B cell (primary cell): Measurements from ENCODE around the gene MPHOSPH6. TPM values are rescaled to one million over a fixed set of nuclear protein-coding genes. Genes with fewer than 3 reads are reported as not detected.

Experiments
- ATAC-seq: fragments of 200-7000 bp; cut with Tn5 transposase; one replicate; pipeline ENCODE4 v1.10.0; 2021; ENCODE audit warnings: low read depth, mild to moderate bottlenecking, moderate number of reproducible peaks, moderate library complexity
- CTCF ChIA-PET: fragments of 350-600 bp; sonication (Branson Sonifier 250); formaldehyde crosslinking; loops from one replicate; lab custom pipeline; 2021; ENCODE audit warnings: antibody characterized with exemption, inconsistent platforms; lab: Charles Lee
- POLR2A ChIA-PET: fragments of 350-600 bp; sonication (Branson Sonifier 250); formaldehyde crosslinking; loops from one replicate; lab custom pipeline; 2021; ENCODE audit warnings: antibody characterized with exemption; lab: Charles Lee
- DNase-seq: peaks from one replicate; pipeline ENCODE4 v3.0.0; 2013
- H2AFZ ChIP-seq: 2 replicates; pipeline ENCODE4 v1.6.1; 2012; ENCODE audit warnings: mild to moderate bottlenecking, low read depth, low read length; ENCODE audit not compliant: insufficient read depth, poor library complexity, severe bottlenecking
- H3K27ac ChIP-seq, 2 donors: 1 replicate in 1 of 2; 2 replicates in 1 of 2; pipeline ENCODE4 v1.5.1; 2012 to 2013; ENCODE audit warnings: low read length in 2 of 2, mild to moderate bottlenecking in 2 of 2, moderate library complexity in 1 of 2
- H3K27me3 ChIP-seq, 4 experiments: fragments of 200-600 bp in 1 of 4; sonication (generic) in 1 of 4; replicated peaks in 1 of 4; 1 replicate in 2 of 4; 2 replicates in 2 of 4; pipeline versions ENCODE4 v1.6.1 to v1.7.0; 2013 to 2016; ENCODE audit warnings: low read length in 3 of 4, mild to moderate bottlenecking in 2 of 4, mixed read lengths in 1 of 4, moderate library complexity in 1 of 4; ENCODE audit not compliant: insufficient read depth in 4 of 4, control insufficient read depth in 3 of 4; ENCODE audit errors: control extremely low read depth in 1 of 4
- H3K36me3 ChIP-seq, 2 experiments: replicated peaks in 1 of 2; 1 replicate in 1 of 2; 2 replicates in 1 of 2; pipeline versions ENCODE4 v1.6.1 to v1.7.1; 2013; ENCODE audit warnings: low read length in 1 of 2; ENCODE audit not compliant: insufficient read depth in 2 of 2, control insufficient read depth in 1 of 2; ENCODE audit errors: control extremely low read depth in 1 of 2, extremely low read depth in 1 of 2
- H3K4me1 ChIP-seq, 2 donors: fragments of 200-600 bp in 1 of 2; sonication (generic) in 1 of 2; 1 replicate in 1 of 2; 2 replicates in 1 of 2; pipeline versions ENCODE4 v1.5.1 to v1.6.1; 2013 to 2017; ENCODE audit warnings: low read length in 2 of 2; ENCODE audit not compliant: control insufficient read depth in 2 of 2, insufficient read depth in 2 of 2
- H3K4me2 ChIP-seq: replicated peaks from 2 replicates; pipeline ENCODE3; 2012; ENCODE audit warnings: mild to moderate bottlenecking, low read depth, low read length; ENCODE audit not compliant: poor library complexity, severe bottlenecking
- H3K4me3 ChIP-seq, 5 experiments: fragments of 200-600 bp in 1 of 5; sonication (generic) in 1 of 5; 1 replicate in 3 of 5; 2 replicates in 2 of 5; pipeline versions ENCODE4 v1.5.1 to v1.7.0; 2011 to 2016; ENCODE audit warnings: low read length in 4 of 5, mild to moderate bottlenecking in 4 of 5, low read depth in 2 of 5, control low read depth in 1 of 5, moderate library complexity in 1 of 5; ENCODE audit not compliant: insufficient read depth in 1 of 5; ENCODE audit errors: control extremely low read depth in 1 of 5, extremely low read depth in 1 of 5
- H3K79me2 ChIP-seq: fragments of 200-600 bp; sonication (generic); one replicate; pipeline ENCODE4 v1.6.0; 2016; ENCODE audit warnings: low read length; ENCODE audit not compliant: control insufficient read depth, insufficient read depth
- H3K9ac ChIP-seq: fragments of 200-600 bp; sonication (generic); 2 replicates; pipeline ENCODE4 v1.6.1; 2017; ENCODE audit warnings: mild to moderate bottlenecking, low read length, moderate library complexity
- H3K9me3 ChIP-seq, 3 donors: one replicate each; pipeline versions ENCODE4 v1.6.1 to v1.7.1; 2013; ENCODE audit warnings: low read length in 2 of 3; ENCODE audit not compliant: control insufficient read depth in 2 of 3, insufficient read depth in 1 of 3; ENCODE audit errors: control extremely low read depth in 1 of 3
- H4K20me1 ChIP-seq: 2 replicates; pipeline ENCODE4 v1.6.0; 2012; ENCODE audit warnings: mild to moderate bottlenecking, low read length; ENCODE audit not compliant: insufficient read depth, control insufficient read depth, poor library complexity, severe bottlenecking
- H3K27ac Mint-ChIP-seq: one replicate; pipeline ENCODE4 v1.8.0; 2021; ENCODE audit warnings: mixed read lengths
- H3K27me3 Mint-ChIP-seq: one replicate; pipeline ENCODE4 v1.8.0; 2021; ENCODE audit warnings: mixed read lengths
- H3K4me1 Mint-ChIP-seq: one replicate; pipeline ENCODE4 v1.8.0; 2021; ENCODE audit warnings: mixed read lengths
- H3K4me3 Mint-ChIP-seq: one replicate; pipeline ENCODE4 v1.8.0; 2021; ENCODE audit warnings: mixed read lengths
- H3K9me3 Mint-ChIP-seq: one replicate; pipeline ENCODE4 v1.8.0; 2022; ENCODE audit warnings: mixed read lengths; ENCODE audit not compliant: insufficient read depth
- CTCF ChIP-seq: fragments of 200-600 bp; IDR thresholded peaks from one replicate; pipeline ENCODE4 v1.8.0; 2022; ENCODE audit warnings: antibody characterized with exemption, mild to moderate bottlenecking
- EZH2 ChIP-seq: IDR thresholded peaks from 2 replicates; pipeline ENCODE4 v1.6.1; 2012; ENCODE audit warnings: borderline replicate concordance, low read depth, mild to moderate bottlenecking, moderate library complexity, low read length; ENCODE audit not compliant: insufficient read depth, poor library complexity, severe bottlenecking
- WGBS: methylation state at CpG from one replicate; pipeline ENCODE4 v1.1.5; 2013; ENCODE audit warnings: missing lambda C conversion rate; ENCODE audit not compliant: insufficient coverage; 5-methylcytosine and 5-hydroxymethylcytosine counted together
- intact Hi-C: fragments of 100-400 bp; cut with micrococcal nuclease; formaldehyde crosslinking; loops from one replicate; pipeline ENCODE4 v1.10.0; 2022
- polyA plus RNA-seq: library from polyadenylated mRNA; depleted of rRNA; stranded (reverse); fragments of >200 nt; gene quantifications from 2 replicates; pipeline ENCODE4 v1.2.3, GENCODE V29; 2012
- total RNA-seq, 2 donors: library from RNA; stranded (reverse); fragments of 120-200 nt in 1 of 2; gene quantifications; 1 replicate in 1 of 2; 2 replicates in 1 of 2; pipeline versions ENCODE4 v1.2.3 to v1.2.4, GENCODE V29; 2013 to 2022

Gene MPHOSPH6
- total and polyA plus RNA-seq, 2 donors (not counting 1 experiment from before 2014, with no cell fraction given) = 4.6 to 20.4 TPM

- Histone ChIP-seq H3K4me2 (no peak overlapping the region), H4K20me1 (no peaks in the 10 kb centered on the region), H3K9me3 (no peaks in the 10 kb centered on the region), H3K36me3 (no peaks in the 10 kb centered on the region), H3K79me2 (no peaks in the 10 kb centered on the region), H3K4me3 (no peak overlapping the region), H3K9ac (no peak overlapping the region), H2AFZ (no peak overlapping the region), H3K27me3 (peaks cover 0 to 16% (median 3%) of the 10 kb centered on the region in 4 experiments), H3K4me1 (no peaks in the 10 kb centered on the region), H3K27ac (no peak overlapping the region)
- ATAC-seq = no peak
- H3K4me3 Mint-ChIP-seq = no peak overlapping the region
- intact Hi-C loops = no loop called here
- CTCF ChIA-PET = no interaction called here
- TF ChIP-seq CTCF = no peak
- no peak for TF ChIP-seq EZH2
- POLR2A ChIA-PET = no interaction called here
- peaks cover 43% of the 10 kb centered on the region for H3K27me3 Mint-ChIP-seq
- H3K27ac Mint-ChIP-seq = no peak overlapping the region
- no peaks in the 10 kb centered on the region for H3K4me1 Mint-ChIP-seq
- 100% methylated on average over 1 of the region's 1 CpG for WGBS
- no peaks in the 10 kb centered on the region for H3K9me3 Mint-ChIP-seq
- DNase-seq = no peak
These were observed 13.0 kb upstream of the MPHOSPH6 start for GRCh38 chr16:82183004-82183397.

- Histone ChIP-seq H3K4me1 (no peaks in the 10 kb centered on the region), H3K9ac (no peak overlapping the region), H4K20me1 (no peaks in the 10 kb centered on the region), H2AFZ (no peak overlapping the region), H3K27ac (no peak overlapping the region), H3K9me3 (no peaks in the 10 kb centered on the region), H3K79me2 (no peaks in the 10 kb centered on the region), H3K36me3 (no peaks in the 10 kb centered on the region), H3K27me3 (peaks cover 0 to 16% (median 5%) of the 10 kb centered on the region in 4 experiments), H3K4me3 (no peak overlapping the region), H3K4me2 (no peak overlapping the region)
- DNase-seq (no peak), ATAC-seq (no peak)
- H3K27me3 Mint-ChIP-seq = peaks cover 45% of the 10 kb centered on the region
- H3K4me1 Mint-ChIP-seq = no peaks in the 10 kb centered on the region
- no peaks in the 10 kb centered on the region for H3K9me3 Mint-ChIP-seq
- no CpG with 5 or more reads among the region's 4 CpGs for WGBS
- CTCF ChIA-PET = no interaction called here
- no peak overlapping the region for H3K27ac Mint-ChIP-seq
- TF ChIP-seq EZH2 (no peak), CTCF (no peak)
- no peak overlapping the region for H3K4me3 Mint-ChIP-seq
- intact Hi-C loops = no loop called here
- POLR2A ChIA-PET = no interaction called here
These were observed 12.4 kb upstream of the MPHOSPH6 start for GRCh38 chr16:82182266-82183003.
